EH (cell line): ENCODE measurements around the gene GSE1.

Experiments used
- DNase-seq: peaks from one replicate; pipeline ENCODE4 v3.0.0-alpha.2; 2015; ENCODE audit warnings: low read depth

The GSE1 gene

GRCh38 chr16:85706449-85707034 lies 93.4 kb downstream of the GSE1 start:
- DNase-seq: no peak

DNA sequence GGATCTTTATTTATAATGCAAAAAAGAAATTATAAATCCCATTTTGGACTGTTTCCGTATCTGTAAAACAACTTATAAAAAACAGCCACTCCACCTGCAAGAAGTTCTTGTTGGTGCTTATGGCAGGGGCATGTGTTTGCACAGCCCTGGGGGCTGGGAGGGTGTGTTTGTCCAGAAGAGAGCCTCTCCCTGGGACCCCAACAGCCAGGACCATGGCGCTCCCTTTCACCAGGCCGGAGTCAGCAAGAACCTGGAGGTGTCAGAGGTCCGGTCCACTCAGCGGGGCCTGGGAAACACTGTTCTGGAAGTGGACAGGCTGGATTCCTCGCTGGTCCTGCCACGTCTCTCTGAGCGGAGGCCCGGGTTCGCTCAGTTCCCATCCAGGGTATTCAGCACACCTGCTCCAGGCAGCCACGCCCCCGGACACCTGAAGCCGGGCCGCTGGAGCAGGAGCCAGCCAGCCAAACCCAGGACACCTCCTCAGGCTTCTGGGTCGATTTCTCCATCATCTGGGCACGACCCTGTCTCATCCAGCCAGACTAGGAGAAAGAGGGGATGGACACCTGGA lies 94.5 kb downstream of the GSE1 start:
- DNase-seq: no peak

- no peak for DNase-seq
Observed at GRCh38 chr16:85708338-85708737, 95.2 kb downstream of the GSE1 start.

- no peak for DNase-seq
Observed at GRCh38 chr16:85709766-85710585, 96.9 kb downstream of the GSE1 start.

- no peak for DNase-seq
Observed at GRCh38 chr16:85710732-85711131, 97.6 kb downstream of the GSE1 start.

GRCh38 chr16:85711982-85712587 lies 99.0 kb downstream of the GSE1 start:
- DNase-seq: no peak

GRCh38 chr16:85712801-85713200 lies 99.7 kb downstream of the GSE1 start:
- DNase-seq: no peak

- DNase-seq: no peak
Observed at GRCh38 chr16:85715169-85716021, 102.3 kb downstream of the GSE1 start.

- peak; percentile 19 for DNase-seq
Observed at GRCh38 chr16:85716022-85716679, 103.0 kb downstream of the GSE1 start.

DNA sequence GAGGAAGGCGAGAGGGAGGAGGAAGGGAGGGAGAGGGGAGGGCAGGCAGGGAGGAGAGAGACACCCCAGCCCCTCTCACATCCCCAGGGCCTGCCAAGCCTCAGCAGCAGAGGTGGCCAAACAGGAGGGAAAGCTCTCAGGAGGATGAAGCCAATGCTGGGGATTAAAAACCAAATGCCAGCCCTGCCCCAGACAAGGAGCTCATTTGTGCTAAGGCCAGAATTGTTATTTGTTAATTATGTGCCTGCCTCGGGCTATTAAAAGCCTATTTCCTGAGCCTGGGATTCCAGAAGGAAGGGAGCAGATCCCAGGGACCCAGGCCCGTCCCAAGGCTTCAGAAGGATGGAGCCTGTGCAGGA lies 103.5 kb downstream of the GSE1 start:
- peak; percentile 8 for DNase-seq

DNA sequence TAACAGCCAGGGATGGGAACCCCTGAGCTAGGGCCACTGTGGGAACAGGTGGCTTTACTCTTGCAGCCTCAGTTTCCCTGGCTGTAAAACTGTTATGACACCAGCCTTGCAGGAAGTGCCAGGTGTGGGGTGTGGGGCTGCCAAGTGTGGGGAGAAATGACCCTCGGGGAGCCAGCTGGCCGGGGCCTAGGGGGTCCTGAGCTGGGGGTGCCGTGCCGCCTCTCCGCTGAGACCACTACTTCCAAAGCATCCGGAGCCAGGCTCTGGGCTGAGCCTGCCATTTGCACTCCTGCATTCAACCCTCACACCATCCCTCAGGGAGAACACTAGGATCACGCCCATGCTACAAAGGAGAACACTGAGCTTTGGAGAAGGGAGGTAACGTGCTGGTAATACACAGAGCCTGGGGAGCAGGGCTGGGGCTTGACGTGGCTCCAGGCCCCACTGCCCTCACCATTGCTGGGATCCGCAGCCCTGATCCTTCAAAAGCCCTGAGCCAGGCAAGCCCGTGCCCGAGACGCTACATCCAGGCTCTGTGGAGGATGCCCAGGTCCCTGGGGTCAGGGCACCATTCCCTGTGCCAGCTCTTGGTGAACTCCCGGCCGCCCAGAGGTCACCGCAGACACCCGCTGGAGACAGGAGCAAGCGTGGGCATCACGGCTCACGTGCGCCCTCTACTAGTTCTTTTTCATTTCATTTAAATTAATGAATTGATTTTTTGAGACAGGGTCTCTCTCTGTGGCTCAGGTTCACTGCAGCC lies 104.5 kb downstream of the GSE1 start:
- peak; percentile 59 for DNase-seq

- DNase-seq: no peak
Observed at GRCh38 chr16:85718153-85718477, 105.0 kb downstream of the GSE1 start.

DNA sequence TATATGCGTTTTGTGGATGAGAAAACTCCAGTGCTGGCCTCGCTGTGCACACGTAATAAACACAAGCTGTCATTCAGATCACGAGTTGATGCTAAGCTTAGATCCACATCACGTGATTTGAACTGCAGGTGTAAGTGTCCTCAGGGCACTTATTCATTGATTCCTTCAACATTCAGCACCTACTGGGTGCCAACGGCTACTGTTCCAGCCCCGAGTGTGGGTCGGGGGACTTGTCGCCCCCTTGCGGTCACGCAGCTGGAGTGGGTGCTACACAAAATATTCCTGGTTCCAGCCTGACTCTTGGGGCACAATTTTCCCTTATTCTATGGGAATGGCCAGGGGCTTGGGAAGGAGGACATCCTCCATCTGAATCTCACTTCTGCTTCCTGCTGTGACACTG lies 105.6 kb downstream of the GSE1 start:
- DNase-seq: peak; percentile 22

- no peak for DNase-seq
Observed at GRCh38 chr16:85719605-85720301, 106.6 kb downstream of the GSE1 start.

- peak; percentile 47 for DNase-seq
Observed at GRCh38 chr16:85720302-85720637, 107.1 kb downstream of the GSE1 start.

DNA sequence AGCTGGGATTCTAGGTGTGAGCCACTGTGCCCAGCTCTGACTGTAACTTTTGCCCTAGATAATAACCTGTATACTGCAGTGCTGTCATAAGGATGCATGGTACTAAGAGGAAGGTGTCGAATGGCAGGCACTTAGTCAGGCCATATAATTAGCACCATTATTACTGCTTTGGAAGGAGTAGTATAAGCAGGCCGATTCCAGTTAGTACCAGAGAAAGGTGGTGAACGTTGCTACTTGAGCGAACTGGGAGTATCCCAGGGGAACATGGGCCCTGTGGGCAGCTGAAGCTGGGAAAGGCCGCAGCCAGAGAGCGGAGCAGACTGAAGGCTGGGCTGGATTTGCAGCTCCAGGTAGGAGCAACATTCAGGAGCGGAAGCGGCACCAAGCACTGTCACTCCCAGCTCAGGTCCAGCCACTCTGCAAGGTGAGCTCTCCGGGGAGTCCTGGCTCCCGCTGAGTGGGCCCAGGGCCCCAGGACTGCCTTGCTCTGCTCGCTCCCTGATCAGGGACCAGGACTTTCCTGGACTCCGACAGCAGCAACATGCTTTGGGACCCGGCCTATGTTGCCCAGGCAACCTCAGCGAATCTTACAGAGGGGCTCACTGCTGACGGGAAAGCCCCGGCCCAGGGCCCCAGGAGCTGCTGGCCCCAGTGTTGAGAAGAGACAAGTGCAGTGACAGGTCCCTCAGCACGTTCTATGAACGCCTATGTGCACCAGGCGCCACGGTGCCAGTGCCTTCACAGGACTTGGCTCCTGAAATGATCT lies 109.2 kb downstream of the GSE1 start:
- no peak for DNase-seq

DNA sequence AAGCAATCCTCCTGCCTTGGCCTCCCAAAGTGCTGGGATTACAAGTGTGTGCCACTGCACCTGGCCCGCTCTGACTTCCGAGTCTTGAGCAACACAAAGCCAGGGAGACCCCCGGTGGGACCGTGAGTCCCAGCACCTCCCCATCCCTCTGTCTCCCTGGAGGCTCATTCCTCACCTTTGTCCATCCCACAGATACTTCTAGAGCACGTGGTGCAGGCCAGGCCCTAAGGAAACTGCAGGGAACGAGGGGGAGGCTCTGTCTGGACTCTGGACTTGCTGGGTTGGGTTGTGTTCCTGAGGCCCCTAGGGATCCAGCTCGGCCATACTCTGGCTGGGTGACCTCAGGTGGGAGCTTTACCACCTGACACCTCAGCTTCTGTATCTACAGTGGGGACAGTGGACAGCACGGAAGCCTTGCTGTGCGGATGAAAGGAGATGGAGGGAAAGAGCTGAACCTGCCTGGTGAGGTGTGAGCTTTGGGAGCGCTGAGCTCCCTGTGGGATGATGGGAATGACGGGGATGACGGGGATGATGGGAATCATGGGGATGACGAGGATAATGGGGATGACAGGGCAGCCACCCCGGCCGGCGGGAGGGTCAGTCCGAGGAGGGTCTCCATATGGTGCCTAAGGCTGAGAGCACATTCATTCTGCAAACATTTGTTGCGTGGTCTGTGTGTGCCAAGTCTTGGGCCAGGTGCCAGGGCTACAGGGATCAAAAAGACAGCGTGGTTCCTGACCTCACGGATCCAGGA lies 111.2 kb downstream of the GSE1 start:
- no peak for DNase-seq

- DNase-seq: no peak
Observed at GRCh38 chr16:85724936-85725335, 111.8 kb downstream of the GSE1 start.
